GM18526 (cell line): ENCODE data around the gene RARG.
A peak's percentile ranks its signal among the peaks of the same experiment; 100 is the strongest.

Experiments used
- POLR2A ChIP-seq: IDR thresholded peaks from 3 replicates; pipeline ENCODE4 v1.6.1; 2011; ENCODE audit not compliant: insufficient read length; ENCODE audit errors: extremely low read depth

The RARG gene

DNA sequence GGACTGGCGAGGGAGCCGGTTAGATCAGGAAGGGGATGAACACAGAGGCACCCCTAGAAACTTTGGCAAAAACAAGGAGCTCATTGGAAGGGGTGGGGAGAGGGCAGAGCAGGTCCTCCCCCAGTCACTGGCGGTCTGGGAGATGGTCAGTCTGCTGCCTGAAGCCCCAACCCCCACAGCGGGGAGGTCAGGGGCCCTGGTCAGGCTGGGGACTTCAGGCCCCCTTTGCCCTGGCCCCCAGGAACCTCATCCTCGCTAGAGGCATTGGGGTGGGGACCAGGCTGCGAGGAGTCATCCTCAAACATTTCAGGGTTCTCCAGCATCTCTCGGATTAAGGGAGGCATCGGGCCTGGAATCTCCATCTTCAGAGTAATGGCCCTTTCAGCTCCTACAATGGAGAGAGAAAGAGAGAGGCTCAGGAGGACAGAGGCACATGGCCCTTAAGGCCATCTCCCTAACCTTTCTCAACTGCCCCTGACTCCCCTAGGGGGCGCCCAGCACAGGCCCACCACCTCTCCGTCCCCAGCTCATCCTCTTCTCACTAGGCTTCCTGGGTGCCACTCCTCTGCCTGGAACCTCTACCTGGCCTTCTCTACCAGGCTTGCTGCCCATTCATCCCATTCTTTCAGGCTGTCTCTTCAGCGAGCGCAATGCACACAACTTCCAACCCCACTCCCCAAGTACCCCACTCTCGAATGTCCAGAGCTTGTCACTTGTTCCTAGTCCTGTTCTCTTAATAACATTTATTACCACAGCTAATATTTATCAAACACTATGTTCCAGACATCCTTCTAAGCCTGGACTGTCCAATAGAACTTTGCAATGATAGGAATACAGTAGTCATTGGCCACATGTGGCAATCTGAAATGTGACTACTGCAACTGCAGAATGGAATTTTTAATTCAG is 20.3 kb downstream of the RARG start:
- TF ChIP-seq POLR2A, result no peak

DNA sequence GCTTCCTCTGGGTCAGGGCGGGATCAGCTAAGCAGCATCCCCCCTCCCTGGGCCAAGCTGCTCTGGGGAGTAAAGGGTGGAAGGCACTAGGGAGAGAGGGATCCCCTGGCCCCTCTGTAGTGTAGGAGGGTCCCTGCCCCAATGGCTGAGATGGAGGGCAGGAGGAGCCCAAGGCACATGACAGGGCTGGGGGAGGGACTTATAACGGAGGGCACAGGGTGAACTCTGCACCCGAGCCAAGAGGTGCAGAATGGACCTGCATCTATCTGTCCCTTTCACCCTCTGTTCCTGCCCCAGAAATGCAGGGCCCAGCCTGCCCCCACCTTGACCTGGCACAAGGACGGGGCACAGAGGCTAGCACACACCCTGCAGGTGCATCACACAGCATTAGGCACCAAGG is 21.2 kb downstream of the RARG start:
- TF ChIP-seq POLR2A, result no peak

DNA sequence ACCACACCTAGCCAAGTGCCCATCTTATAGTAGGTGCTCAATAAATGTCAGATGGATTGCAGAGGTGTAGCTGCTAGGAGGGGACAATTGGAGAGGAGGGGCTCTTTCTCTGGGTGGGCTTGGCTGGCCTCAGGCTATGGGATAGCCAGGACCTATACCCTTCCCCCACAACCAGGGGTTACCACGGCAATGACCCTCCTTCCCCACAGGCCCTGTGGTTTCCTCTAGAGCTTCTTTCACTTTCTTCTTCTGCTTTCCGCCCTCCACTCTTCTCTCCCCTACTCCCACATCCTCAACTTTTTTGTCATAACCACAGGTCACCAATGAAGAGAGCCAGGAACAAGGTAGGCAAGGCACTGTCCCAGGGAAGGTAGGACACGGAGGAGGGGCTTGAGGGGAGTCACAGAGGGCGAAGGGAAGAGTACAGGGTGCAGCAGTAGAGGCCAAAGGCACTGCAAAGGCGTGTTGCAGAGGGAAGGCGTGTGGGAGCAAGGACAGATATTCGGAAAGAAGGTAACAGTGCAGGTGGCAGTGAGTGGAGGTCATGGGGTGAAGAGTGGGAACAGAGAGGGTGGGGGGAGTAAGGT is 23.0 kb downstream of the RARG start:
- TF ChIP-seq POLR2A, result peak; percentile 33

DNA sequence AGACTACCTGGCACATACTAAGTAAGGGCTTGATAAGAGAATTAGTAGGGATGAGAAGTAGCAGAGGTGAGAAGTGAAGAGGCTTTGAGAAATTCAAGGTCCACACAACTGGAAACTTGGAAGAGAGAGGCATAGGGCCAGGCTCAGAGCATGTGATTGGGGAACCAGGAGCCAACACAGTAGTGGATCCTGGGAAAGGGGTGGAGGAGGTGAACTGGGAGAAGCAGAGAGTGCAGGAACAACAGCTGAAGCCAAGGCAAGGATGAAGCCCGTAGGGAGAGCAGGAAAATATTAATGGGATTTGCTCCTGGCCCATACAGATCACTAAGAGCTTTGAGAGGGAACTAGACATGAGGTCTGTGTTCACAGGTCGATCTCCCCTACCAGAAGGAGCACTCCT is 23.6 kb downstream of the RARG start:
- TF ChIP-seq POLR2A, result no peak

DNA sequence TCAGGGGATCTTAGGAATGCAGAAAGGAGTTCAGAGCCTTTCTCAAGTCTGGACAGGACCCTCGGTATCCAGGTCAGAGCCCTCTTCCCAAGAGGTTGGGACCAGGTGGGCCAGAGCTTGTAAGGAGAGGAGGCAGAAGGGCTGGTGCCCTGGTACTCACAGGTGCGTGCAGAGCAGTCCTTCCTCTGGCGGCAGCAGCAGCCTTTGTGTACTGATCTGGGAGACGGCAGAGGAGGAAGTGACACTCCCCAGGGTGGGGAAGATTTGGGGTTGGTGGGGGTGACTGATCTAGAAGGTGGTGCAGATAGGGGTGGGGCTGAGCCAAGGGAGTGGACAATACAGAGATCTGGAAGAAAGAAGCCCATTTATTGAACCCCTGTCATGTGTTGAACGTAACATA is 25.0 kb downstream of the RARG start, which contains the start of gene ITGB7:
Gene ITGB7, minus strand, starts transcription at position 210 of the 400 bp plus-strand sequence. CDS start 6,808 bp downstream, outside the sequence.
- TF ChIP-seq POLR2A, result peak; percentile 97

DNA sequence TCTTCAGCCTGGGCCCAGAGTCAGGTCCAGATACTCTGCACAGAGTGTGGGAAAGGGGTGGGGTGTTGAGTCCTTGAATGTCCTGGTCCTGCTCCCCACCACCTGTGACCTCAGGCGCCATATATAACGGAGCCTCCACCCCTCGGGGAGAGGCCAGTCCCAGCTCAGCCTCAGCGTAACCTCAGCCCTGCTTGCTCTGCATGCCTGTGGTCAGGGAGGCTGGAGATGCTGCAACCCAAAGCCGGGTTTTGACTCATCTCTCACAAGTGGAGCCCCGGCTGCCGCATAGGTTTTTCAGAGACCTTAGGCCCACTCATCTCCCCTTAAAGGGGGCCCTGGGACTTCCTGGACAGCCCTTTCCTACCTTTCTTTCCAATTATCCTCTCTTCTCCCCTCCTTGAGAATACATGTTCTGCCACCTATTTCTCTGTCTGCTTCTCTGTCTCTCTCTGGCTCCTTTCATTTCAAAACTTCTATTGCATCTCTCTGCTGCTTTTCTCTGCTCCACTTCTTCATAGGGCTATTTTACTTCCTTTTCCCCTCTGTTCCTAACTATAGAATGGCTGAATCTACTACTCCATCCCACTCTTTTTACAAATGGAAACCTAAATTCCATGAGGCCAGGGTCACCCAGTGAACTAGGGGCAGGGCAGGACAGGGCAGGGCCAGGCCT is 26.1 kb downstream of the RARG start:
- TF ChIP-seq POLR2A, result peak; percentile 42

DNA sequence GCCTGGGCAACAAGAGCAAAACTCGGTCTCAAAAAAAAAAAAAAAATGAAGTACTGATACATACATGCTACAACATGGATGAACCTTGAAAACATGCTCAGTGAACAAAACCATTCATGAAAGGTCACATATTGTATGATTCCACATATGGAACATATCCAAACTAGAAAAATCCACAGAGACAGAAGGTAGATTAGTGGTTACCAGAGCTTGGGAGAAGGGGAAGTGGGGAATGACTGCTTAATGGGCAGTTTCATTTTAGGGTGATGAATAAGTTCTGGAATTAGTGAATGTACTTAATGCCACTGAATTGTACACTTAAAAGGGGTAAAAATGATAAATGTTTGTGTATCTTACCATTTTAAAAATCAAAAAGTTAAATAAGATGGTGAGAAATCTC is 27.7 kb downstream of the RARG start:
- TF ChIP-seq POLR2A, result no peak

DNA sequence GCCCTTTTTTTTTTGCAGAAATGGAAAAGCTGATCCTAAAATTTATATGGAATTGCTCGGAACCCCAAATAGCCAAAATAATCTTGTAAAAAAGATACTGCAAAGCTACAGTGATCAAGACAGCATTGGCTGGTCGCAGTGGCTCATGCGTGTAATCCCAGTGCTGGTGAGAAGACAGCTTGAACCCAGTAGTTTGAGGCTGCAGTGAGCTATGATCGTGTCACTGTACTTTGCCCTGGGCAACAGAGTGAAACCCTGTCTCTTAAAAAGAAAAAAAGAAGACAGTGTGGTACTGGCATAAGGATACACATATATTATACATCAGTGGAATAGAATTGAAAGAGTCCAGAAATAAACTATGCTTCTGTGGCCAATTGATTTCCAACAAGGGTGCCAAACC is 30.4 kb downstream of the RARG start:
- TF ChIP-seq POLR2A, result no peak

DNA sequence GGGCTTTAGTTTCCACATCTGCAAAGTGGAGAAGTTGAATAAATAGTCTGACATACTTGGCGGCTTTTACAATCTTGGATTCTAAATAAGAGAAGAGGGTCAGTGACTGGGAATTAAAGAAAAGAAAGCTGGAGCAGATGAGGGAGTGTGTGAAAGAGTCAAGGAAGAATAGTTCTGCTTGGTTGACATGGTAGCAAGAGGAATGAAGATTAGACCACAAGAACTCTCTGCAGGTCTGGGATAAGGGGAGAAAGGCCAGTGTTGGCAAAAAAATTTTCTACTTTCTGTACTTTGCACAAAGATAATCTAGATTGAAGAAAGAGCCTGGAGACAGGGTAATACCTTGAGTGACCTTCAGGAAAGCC is 30.9 kb downstream of the RARG start:
- no peak for TF ChIP-seq POLR2A

DNA sequence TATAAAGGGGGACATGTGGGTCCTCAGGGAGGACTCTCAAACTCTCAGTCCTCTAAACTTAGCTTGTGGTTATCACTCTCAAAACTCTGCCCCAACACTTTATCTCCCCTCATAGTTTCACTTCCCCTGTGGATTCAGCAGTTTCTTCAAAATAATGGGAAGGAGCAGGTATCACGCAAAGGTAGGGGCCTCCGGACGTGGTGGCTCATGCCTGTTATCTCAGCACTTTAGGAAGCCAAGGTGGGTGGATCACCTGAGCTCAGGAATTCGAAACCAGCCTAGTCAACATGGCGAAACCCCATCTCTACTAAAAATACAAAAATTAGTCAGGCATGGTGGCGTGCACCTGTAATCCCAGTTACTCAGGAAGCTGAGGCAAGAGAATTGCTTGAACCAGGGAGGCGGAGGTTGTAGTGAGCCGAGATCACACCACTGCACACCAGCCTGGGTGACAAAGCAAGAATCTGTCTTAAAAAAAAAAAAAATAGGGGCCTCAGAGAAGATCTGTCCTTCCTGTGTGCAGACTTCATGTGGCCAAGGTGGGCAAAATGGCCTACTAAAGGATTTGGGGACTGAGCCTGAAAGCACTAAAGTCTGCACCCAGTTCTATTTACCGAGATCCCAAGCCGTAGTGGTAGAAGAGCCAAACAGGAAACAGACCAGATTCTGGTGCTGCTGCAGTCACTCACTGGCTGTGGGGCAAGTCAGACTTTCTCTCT is 31.4 kb downstream of the RARG start:
- no peak for TF ChIP-seq POLR2A

DNA sequence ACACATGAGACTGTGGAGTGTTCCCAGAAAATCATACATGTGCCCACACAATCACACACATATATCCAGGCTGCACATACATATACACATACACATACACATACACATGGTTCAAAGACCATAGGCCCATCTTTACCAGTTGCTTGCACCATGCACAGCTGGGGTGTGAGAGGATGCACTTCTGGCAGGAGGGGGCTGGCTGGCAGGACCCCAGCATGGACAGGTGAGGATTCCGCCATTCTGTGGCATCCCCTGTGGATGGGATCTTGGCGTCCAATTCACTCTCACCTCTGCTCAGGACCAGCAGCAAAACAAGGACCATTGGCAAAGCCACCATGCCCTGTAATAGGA is 31.9 kb downstream of the RARG start:
- no peak for TF ChIP-seq POLR2A

DNA sequence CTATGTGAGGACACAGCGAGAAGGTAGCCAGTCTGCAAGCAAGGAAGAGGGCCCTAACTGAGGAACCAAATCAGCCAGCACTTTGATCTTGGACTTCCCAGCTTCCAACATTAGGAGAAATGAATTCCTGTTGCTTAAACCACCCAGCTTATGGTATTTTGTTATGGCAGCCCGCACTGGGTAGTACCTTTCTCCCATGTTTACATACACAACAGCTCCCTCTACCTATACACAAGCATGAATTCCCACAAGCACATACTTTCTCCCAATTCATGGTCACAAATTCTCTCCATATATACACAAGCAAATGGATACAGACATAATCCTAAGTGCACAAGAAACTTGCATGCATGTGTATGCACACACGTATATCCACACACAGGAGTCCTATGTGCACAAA is 32.3 kb downstream of the RARG start:
- TF ChIP-seq POLR2A, result no peak

DNA sequence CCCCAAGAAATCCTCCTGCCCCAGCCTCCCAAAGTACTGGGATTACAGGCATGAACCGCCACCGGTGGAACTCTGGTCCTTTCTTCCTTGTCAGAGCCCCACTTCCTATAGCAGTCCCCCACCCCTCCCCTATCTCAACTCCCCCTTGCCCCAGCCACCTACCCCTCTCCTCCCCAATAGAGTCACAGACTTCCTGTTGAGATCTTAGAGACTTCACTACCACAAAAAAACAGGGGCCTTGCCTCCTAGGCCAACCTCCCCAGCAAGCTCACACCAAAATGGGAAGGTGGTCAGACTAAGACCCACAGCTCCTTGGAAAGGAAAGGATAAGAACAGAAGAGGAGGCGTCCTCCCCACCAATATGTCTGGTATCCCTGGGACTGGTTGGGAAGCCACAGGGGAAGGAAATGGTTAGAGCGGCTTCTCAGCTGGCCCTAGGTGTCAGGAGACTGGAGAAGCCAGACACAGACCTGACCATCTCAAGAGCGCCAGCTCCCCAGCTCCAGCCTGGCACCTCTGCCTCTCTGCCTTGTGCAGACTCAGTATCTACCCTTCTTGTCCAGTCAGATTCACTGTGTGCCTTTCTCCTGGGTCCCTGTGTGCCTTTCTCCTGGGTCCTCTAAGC is 33.4 kb downstream of the RARG start:
- no peak for TF ChIP-seq POLR2A

DNA sequence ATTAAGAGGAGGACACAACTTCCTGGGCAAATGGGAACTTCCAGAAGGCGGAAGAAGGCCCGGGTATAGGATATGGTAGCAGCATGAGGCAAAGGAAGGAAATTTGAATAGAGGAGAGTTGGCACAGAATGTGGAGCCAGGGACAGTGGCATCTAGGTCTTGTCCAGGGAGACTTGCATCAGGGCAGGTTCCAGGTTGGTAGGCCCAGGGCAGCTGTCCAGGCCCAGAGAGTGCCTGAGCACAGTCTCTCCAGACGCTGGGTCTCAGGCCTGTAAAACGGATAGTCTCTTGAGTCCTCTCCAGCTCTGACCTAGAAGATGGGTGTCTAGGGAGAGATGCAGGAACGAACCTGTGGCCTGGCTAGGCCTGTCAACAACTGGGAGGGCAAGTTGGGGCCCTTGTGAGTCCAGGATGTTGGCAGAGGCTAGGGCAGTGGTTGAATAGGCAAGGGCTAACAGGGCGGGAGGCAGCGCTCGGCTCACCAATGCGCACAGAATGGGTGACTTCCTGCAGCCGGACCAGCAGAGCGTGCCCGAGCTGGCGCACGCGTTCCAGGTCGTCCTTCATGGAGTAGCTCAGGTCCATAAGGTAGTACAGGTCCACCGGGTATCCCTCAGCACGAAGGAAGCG is 34.9 kb downstream of the RARG start:
- TF ChIP-seq POLR2A, result no peak

DNA sequence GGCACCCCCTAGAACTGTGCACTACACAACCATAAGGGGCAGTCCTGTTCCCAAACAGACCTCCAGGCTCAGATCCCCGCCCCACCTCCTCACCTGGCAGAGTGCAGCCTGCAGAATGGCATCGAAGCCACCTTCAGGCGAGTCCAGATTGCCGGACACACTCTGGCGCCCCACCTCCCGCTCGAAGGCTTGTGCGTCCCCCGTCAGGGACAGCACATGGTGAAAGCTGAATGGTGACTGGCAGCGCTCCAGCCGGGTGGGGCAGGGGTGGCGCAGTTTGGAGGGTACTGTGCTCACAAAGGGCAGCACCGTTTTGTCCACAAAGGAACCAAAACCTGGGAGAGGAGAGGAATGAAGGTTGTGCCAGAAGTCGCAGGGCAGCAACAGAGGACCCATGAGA is 35.5 kb downstream of the RARG start:
- TF ChIP-seq POLR2A, result no peak
